ENCODE results near the gene NAB2.
"Not testable (repeated sequence)": the region's sequence is repeated elsewhere in the genome, so short reads cannot be mapped to it uniquely, and the experiment has no call there.

The NAB2 gene

GRCh38 chr12:57072661-57073060 is 16.3 kb upstream of the NAB2 start:
- DNase-seq: no peak

GRCh38 chr12:57073566-57074450 is 15.1 kb upstream of the NAB2 start:
- not testable (repeated sequence) for DNase-seq

GRCh38 chr12:57078519-57079404 is 10.2 kb upstream of the NAB2 start, which contains the start of gene NEMP1:
Gene NEMP1 (minus strand): TSS chr12:57078791. CDS start chr12:57078745, 46 bp downstream.
- peak; percentile 99 for DNase-seq

- DNase-seq: no peak
Measured at GRCh38 chr12:57079821-57080220, 9.1 kb upstream of the NAB2 start.

- no peak for DNase-seq
Measured at GRCh38 chr12:57080855-57081254, 8.1 kb upstream of the NAB2 start.

- DNase-seq: no peak
Measured at GRCh38 chr12:57085999-57086492, 2.9 kb upstream of the NAB2 start.

- peak; percentile 42 for DNase-seq
Measured at GRCh38 chr12:57086493-57087009, 2.4 kb upstream of the NAB2 start.

- peak; percentile 89 for DNase-seq
Measured at GRCh38 chr12:57087010-57087690, 1.8 kb upstream of the NAB2 start.

- peak; percentile 89 for DNase-seq
Measured at GRCh38 chr12:57087691-57088353, 1.1 kb upstream of the NAB2 start.

- no peak for DNase-seq
Measured at GRCh38 chr12:57089271-57090245, 644 bp downstream of the NAB2 start.

- no peak for DNase-seq
Measured at GRCh38 chr12:57090490-57090889, 1.6 kb downstream of the NAB2 start.

- DNase-seq: no peak
Measured at GRCh38 chr12:57090924-57091637, 2.2 kb downstream of the NAB2 start.

- no peak for DNase-seq
Measured at GRCh38 chr12:57091638-57092528, 3.0 kb downstream of the NAB2 start.

- no peak for DNase-seq
Measured at GRCh38 chr12:57092529-57092862, 3.6 kb downstream of the NAB2 start.

- no peak for DNase-seq
Measured at GRCh38 chr12:57092876-57093414, 4.0 kb downstream of the NAB2 start.

- DNase-seq: no peak
Measured at GRCh38 chr12:57093415-57094207, 4.7 kb downstream of the NAB2 start.

- no peak for DNase-seq
Measured at GRCh38 chr12:57094208-57095160, 5.6 kb downstream of the NAB2 start.

Measured in NCI-H2171 (cell line).